Hippocampal formation (tissue), 2 donors: ENCODE results near the gene GNL1.

ENCODE experiments used
- DNase-seq, 2 donors: peaks; one replicate each; lab custom pipeline; 2025; lab: John Stamatoyannopoulos, UW

GNL1 gene

DNA sequence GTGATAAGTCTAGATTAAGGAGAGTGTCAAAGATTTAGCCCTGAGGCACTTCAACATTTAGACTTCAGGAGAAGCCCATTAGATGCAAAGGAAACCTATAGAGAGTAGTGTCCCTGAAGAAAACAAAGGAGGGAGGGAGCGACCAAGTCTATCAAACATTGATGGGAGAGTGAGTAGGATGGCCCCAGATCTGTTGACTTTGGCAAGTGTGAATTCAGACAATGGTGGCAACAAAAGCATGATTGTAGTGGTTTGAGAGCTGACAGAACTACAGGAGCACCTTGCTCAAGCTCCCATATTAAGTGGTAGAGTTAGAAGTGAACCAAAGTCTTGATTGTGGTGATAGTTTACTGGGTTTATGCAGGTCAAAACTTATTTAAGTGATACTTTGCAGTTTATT is 14.0 kb upstream of the GNL1 start:
- DNase-seq: no peak

DNA sequence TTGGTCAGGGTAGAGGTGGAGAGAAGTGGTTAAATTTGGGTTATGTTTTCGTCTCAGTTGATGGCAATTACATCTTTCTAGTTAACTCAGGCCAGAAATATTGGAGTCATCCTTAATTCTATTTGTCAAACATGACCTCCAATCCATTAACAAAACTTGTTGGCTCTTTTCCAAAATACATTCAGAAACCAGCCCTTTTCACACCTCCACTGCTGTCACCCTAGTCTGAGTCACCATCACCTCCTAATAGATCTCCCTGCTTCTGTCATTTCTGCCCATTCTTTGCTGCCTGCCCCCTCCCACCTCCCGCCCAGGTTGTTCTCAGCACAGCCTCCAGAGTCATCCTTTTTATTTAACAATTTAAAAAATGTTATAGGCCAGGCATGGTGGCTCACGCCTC is 12.0 kb upstream of the GNL1 start:
- DNase-seq: no peak

DNA sequence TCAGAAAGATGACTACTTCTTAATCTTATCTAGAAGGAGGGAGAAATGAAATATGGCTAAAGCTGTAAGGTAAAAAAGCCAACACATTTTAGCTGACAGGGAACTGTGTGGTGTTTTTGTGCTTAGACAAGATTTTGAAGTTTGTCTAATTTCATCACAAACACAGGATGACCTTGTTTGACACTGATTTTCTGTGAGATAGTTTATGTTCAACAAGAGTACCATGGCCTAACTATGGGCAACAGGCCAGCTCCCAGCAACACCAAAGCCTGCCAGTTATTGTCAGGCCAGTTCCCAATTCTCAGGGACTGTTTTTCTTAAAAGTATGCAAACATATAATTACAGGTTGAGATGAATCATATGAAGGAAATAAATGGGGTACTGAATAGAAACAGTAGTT is 9.5 kb upstream of the GNL1 start:
- DNase-seq: no peak

DNA sequence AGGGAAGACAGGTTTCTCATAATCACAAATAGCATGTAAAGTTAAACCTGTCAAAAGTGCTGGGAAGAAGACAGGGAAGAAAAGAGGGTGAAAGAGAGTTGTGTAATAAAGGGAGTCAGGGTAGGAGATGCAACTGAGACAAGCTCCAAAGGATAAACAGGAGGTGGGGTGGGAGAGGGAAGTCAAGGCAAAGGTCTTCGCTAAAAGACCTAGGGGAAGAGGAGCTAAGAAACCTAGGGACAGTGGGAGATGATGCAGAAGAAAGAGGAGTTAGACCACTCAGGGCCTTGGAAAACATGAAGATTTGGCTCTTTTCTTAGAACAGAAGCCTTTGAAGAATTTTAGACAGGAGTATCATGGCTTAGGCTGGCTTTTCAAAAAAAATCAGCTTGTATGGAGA is 7.8 kb upstream of the GNL1 start:
- no peak for DNase-seq

DNA sequence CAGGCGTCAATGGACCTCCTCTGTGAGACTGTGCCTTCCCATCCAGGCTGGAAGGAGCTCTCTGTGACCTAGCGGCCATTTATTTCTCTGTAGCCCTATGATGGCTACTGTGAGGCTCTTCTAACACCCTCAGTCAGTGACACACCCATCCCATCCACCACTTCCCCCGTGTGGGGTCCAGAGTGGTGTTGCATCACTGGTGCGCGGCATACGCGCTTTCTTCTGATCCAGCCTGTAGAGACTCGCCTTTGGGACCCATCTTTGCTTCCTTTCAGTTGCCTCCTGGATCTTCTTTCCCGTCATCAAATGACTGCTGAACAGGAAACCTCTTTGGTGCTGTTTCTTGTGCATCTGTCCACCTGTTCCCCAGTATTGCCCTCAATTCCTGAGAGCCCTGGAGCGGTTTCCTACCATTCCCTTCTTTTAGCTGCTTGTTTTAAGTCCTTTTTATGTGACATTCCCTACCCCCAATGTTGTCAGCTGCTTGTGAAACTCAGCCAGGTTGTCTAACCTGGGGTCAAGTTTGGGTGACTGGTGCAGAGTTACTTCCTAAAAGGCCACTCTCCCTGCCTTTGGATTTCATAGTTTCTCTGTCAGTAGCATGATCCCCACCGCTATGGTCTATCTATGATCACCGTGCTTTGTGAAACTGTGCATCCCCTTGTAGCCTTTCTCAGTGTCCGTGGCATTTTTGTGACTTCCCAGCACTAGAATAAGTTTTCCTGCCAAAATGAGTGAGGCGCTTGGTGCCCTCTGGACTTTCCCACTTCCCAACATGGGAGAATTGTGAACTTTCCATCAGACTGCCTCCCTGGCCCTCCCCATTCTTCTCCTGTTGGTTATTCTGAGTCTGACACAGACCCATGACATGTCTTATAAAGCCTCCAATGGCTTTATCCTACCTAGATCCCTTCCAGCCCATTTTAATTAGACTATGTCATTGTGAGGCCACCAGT is 6.5 kb upstream of the GNL1 start:
- DNase-seq: no peak

DNA sequence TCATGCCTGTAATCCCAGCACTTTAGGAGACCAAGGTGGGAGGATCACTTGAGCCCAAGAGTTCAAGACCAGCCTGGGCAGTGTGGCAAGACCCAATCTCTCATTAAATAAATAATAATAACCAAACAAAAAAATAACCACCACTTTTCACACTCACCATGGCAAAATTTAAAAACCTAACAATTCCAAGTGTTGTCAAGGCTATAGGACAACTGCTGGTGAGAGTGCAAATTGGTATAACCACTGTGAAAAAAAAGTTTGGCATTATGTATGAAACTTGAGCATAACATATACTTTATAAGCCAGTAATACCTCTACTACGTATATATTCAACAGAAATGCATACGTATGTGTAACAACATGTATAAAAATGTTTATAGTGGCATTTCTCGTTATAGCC is 4.6 kb upstream of the GNL1 start:
- DNase-seq: no peak

DNA sequence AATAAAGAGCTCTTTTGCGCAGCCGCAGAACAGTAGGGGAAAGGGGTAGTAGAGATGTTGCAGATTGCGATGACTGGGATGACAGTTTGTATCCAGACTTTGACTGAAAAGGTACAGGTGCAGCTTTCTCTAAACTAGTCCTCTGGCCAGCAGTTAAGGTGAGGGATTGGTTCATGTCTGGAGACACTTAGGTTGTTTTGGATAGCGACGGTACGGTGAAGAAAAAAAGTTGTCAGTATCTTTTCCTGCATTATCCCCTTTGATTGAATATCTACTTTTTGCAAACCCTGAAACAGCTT is 1.3 kb upstream of the GNL1 start:
- no peak for DNase-seq

DNA sequence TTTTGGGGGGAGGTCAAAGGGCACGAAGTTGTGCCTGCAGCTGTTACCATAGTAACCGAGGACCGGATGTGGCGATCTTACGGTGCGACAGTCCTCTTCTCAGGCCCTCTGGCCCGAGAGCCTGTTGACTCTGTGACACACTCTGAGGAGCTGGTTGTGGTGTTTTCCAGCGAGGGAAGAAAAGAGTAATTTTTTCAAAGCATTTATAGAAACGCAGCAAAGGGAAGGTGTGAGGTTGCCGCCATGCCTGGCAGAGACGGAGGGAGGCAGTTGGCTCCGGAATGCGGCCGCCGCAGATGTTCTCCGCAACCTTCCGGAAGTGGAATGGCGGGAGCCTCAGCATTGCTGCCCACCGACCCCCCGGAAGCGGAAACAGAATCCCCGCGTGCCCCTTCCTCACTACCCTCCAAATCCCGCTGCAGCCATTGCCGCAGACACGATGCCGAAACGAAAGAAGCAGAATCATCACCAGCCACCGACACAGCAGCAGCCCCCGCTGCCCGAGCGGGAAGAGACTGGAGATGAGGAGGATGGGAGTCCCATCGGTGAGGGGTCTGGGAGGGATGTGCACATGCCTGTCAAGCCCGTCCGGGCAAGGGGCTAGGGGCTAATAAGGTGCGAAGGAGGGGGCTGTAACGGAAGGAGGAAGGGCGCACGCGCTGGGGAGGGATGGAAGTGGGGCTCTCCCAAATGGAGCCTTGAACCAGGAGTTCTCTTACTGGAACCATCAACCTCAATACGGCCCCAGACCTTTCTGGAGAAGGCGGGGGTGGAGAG is 805 bp upstream of the GNL1 start, which contains the start of gene PRR3:
TSS of gene PRR3 (plus strand) at position 390 of the 777 bp plus-strand sequence. CDS start at position 440, 50 bp downstream.
- DNase-seq: peak; percentile 93

DNA sequence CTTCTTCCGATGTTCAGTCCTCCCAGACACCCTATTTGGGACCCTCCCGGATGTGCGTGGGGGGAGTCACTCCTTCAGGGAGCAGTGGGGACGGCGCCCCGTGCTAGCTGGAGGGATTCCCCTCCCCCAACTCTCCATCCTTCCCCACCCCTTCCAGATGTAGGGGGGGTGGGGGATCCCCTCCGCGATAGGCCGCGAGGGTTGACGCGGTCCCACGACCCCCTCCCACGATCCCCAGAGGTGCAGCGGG is 548 bp downstream of the GNL1 start:
- no peak for DNase-seq

DNA sequence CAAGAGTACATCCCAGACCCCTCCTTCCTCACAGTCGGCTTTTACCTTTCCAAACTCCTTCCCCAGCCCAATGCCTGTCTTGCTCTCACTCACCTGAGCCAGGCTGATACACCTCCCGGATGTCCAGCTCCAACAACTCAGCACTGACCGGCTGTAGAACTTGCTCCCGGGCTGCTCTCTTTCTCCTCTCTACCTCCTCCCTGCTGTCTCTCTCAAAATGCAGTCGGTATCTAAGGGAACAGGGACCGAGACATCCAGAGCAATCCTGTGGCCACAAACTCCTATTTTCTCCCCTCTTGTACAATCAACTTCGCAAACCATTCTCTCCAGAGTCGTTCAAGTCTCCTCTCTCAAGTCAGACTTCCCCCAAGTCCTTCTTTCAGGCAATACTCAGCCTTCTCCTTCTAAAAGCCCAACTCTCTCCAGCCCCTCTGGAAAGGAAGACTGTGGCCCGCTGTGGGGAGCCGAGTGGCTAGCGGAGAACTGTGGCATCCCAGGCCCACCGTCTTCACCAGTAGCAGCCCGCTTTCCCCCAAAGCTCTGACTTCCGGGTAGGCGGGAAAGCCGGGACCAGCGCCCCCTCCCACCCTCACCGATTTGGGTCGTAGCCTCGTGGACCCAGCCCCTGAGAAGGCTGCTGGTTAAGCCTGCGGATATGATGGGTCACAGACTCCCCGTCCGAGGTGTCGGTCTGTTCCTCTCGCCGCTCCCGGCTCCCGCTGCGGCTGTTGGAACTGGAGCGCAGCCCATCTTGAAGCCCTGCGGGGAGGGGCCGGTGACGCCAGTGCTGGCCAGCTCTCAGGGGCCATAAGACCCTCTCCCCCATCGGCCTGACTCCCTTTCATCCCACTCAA is 1.1 kb downstream of the GNL1 start:
- peak in 1 of 2 donors; percentile 64 for DNase-seq

DNA sequence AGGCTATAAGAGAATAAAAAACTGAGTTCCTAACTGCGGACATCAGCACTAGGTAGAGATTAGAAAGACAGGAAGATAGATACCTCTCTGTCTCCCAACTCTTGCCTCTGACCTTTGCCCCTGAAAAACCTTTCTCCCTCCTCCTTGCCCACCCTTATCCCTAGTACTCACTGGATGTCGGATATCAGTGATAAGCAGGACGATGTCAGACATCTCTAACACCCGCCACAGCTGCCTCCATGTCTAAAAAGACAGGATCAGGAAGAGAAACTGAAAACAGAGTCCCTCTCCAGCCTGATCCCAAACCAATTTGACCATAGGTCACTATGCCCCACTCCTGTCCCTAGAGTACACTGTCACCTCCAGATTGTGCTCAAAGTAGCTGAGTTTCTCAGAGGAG is 1.9 kb downstream of the GNL1 start:
- DNase-seq: no peak

DNA sequence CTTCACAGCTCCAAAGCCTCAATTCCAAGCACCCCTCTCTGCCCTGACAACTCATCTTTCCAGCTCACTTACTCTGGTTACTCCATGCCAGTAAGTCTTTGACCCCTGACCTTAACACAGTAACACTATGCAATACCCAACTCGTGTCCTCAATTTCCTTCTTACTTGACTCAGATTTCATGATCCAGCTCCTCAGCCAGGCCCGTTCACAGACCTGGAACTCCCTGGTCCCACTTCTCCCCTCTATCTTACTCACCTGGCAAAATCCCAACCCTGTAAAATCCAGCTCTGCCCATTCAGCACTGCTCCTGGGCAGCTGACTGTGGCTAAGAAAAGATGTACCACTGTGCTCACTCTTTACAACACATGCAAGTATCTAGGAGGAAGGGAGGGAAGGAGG is 7.9 kb downstream of the GNL1 start:
- DNase-seq: no peak

DNA sequence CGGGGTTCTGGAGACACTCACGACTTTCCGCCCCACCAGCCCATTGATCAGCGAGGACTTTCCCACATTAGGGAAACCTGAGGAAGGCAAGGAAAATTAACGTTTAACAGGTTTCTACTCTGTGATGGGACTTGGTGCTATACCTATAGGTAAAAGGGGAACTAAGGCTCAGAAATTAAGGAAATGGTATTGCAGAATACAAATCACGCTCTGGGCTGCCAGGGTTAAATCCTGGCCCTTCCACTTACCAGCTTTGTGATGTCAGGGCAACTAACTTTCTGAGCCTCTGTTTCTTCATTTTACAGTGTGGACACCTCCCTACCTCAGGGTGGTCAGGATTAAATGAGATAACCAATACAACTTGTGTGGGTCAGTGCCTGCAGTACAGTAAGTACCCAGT is 8.8 kb downstream of the GNL1 start:
- DNase-seq: no peak

DNA sequence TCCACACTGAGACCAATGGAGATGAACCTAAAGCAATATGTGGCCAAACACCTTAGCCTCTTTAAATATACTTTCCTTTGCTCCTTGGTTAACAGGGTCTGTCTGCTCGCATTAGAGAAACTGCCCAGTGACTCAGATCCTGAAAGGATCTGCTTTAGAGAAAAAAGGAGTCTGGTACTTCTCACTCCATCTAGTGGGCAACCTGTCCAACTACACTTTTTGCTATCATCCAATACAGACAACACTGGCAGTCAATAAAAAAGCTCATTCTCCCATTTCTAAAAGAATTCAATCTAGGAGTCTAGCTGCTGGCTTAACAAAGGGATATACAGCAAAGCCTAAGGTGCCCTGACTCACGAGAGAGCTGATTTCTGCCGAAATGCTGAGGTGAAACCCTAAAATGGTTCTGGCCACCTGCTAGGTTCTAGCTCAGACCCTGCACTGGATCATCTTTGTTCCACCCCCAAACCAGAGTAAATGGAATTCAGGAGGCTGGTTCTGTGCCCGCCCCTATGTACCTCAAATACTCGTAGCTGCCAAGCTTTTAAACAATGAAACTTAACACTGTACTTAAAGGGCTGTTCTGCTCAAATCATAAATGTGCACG is 11.5 kb downstream of the GNL1 start:
- peak in 1 of 2 donors; percentile 76 for DNase-seq

DNA sequence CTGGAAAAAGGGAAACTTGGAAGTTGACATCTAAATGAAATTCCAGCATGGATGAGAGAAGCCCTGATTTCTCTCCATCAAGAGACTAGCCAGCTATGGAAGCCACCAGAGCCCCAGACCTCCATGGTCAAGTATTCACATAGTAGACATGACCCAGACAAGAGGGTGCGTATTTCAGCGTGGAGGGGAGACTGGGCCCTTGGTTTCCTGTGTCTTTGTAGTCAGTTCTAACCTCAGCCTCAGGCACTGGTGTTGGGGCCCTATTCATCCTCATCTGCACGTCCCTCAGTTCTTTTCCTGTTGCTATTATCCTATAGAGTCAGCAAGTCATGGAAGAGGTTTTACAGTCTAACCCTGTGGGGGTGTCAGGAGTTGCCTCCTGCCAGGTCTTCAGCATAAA is 12.5 kb downstream of the GNL1 start:
- DNase-seq: no peak

DNA sequence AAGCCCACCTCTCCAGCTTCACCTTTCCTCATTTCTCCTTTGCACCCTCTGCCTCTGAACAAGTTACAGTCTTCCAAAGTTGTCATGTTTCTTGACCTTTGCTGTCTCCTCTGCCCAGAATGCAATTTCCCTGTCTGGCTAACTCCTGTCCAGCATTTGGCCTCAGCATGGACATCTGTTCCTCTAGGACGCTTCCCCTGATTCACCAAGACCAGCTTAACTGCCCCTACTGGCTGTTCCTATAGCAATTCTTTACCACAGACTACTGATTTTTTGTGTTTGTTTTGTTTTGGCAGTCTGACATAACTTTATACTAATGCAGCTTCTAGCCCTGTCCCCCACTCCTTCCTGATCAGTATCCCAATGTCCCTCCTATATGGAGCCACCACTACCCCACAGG is 13.4 kb downstream of the GNL1 start:
- no peak for DNase-seq

DNA sequence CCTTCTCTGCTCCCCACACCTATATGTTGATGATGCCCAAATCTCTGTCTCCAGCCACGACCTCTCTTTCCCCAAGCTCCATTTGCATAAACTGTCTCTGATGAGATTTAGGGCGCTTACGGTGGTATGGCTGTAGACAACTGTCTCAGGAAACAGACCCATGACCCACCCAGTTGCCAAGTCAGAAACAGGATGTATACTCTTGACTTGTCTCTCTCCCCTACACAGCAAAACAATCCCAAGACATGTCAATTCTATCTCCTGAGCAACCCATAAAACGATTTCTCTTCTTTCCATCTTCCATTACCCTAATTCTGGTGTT is 13.9 kb downstream of the GNL1 start:
- no peak for DNase-seq

DNA sequence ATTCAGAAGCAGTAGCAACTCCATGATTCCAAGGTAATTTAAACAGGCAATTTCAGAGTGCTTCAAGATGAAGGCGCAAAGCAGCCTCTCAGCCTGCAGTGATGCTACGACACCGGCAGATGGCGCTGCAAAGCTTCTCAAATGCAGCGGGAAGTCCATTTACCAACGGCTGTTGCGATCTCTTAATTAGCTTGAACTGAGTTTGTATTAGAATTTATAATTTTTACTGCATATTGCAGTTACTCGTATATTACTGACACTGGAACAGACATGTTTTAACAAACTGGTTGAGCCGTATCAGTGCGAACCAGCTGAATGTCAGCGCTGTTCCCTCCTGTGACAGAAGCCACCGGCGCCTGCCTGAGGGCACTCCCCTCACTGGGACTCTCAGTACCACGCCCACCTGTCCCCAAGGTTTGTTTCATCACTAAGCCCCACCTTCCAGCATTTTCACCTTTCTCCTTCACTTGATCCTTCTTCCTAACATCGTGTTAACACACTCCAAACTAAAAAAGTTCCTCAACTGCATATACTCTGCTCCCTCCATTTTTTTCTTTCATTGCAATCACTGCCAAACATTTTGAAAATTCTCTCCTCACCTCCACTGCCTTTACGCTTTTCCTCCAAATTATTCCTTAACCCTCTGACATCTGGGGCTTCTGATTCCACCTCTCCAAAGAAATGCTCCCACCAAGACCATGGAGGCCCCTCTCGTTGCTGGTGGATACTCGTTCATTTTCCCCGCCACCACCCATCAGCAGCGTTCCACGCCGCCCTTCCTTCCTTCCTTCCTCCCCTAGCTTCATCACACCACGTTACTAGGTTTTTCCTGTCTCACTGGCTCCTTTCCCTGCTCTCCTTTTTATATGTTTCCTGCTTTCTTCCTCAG is 14.5 kb downstream of the GNL1 start:
- DNase-seq: peak; percentile 70 to 85

DNA sequence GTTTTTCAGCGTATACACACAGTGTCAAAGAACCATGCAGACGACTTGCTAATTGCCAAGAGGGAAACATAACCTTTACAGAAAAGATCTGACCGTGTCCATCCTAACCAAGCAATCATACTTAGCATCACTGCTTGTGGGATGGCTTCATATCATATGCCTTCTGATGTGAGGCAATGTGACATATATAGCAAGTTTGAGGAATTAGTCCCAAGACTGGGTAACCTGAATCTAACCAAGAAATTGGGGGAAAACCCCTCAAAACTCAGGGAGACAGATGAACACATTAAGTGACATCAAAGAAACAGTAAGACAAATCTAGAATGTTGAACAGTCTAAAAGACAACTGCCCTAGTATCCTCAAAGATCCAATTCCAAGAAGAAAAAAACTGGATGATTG is 18.4 kb downstream of the GNL1 start:
- DNase-seq: no peak

DNA sequence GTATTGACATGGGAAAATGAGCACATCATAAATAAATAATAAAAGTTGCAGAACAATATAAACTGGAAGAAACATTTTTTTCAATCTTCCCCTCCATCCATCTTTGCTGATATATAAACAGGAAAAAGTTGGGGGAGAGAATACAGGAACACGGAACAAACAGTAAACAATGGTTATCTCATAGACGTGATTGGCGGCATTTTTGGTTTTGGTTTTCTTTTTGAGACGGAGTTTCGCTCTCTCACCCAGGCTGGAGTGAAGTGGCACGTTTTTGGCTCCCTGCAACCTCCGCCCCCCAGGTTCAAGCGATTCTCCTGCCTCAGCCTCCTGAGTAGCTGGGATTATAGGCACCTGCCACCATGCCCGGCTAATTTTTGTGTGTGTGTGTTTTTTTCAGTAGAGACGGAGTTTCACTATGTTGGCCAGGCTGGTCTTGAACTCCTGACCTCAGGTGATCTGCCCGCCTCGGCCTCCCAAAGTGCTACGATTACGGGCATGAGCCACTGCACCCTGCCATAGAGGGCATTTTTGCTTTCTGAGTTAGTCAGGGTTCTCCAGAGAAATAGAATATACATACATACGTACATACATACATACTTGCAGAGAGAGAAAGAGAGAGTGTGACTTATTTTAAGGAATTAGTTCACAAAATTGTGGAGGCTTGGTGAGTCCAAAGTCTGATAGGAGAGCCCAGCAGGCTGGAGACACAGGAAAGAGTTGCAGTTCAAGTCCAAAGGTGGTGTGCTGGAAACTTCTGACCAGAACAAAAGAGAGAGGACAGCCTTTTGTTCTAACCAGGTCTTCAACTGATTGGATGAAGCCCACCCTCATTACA is 22.6 kb downstream of the GNL1 start:
- DNase-seq: no peak
